ENCODE results near the gene SLX9. TPM values are rescaled to one million over a fixed set of nuclear protein-coding genes. Genes with fewer than 3 reads are reported as not detected.

The SLX9 gene
- total and polyA plus RNA-seq, 2 donors (not counting 1 experiment from before 2014, with no cell fraction given): 11.7 to 15.9 TPM

DNA sequence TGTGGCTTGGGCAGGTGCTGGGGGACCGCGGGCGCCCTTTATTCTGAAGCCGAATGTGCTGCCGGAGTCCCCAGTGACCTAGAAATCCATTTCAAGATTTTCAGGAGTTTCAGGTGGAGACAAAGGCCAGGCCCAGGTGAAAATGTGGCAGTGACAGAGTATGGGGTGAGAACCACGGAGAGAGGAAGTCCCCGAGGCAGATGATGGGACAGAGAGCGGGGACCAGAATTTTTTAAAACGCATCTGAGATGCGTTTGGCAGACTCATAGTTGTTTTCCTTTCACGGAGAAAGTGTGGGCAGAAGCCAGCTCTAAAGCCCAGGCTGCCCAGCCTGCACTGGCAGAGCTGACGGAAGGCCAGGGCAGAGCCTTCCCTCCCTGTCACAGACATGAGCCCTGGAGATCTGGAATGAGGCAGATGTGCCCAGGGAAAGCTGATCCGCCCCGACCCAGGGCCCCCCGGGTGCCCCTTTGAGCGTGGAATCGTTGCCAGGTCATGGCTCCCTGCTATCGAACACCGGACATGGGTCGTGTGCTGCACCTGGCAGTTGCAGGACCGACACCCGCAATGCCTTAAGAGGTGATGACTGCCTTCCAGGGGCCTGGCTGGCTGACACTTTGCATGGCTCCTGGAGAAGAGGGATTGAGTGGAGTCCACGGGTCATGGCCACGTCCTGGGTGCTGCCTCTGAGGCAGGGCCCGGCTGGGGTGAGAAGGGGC, 6.5 kb upstream of the SLX9 start:
- Mint-ChIP-seq H3K27me3 (no peaks in the 10 kb centered on the region), H3K27ac (no peak overlapping the region), H3K9me3 (ENCODE audit: insufficient read depth) (peaks cover 2% of the 10 kb centered on the region), H3K4me3 (peak overlapping the region; percentile 47), H3K4me1 (peaks cover 41% of the 10 kb centered on the region)
- WGBS (ENCODE audit: insufficient coverage): 51% methylated on average over 24 of the region's 25 CpGs
- Histone ChIP-seq H3K4me2 (replicated peaks; ENCODE audit: low read depth, low read length, poor library complexity, severe bottlenecking) (peak overlapping the region; percentile 98), H3K27ac (ENCODE audit: low read length in 2 of 2) (peak overlapping the region in 1 of 2 donors; percentile 61), H3K4me3 (ENCODE audit: control extremely low read depth in 1 of 5, extremely low read depth in 1 of 5, insufficient read depth in 1 of 5, low read depth in 2 of 5, low read length in 4 of 5) (peak overlapping the region in 4 of 5 experiments; percentile 22 to 75 (median 70)), H3K9ac (ENCODE audit: low read length) (peak overlapping the region; percentile 78), H3K79me2 (ENCODE audit: control insufficient read depth, insufficient read depth, low read length) (peaks cover 23% of the 10 kb centered on the region), H4K20me1 (ENCODE audit: control insufficient read depth, insufficient read depth, low read length, poor library complexity, severe bottlenecking) (peaks cover 13% of the 10 kb centered on the region), H2AFZ (ENCODE audit: insufficient read depth, low read depth, low read length, poor library complexity, severe bottlenecking) (peak overlapping the region; percentile 70), H3K4me1 (ENCODE audit: control insufficient read depth in 2 of 2, insufficient read depth in 2 of 2, low read length in 2 of 2) (peaks cover 34 to 46% of the 10 kb centered on the region in 2 donors), H3K27me3 (replicated peaks in 1 of 4; ENCODE audit: control extremely low read depth in 1 of 4, control insufficient read depth in 3 of 4, insufficient read depth in 4 of 4, low read length in 3 of 4) (no peaks in the 10 kb centered on the region), H3K9me3 (ENCODE audit: control extremely low read depth in 1 of 3, control insufficient read depth in 2 of 3, insufficient read depth in 1 of 3, low read length in 2 of 3) (peaks cover 0 to 12% (median 0%) of the 10 kb centered on the region in 3 donors), H3K36me3 (replicated peaks in 1 of 2; ENCODE audit: control extremely low read depth in 1 of 2, control insufficient read depth in 1 of 2, extremely low read depth in 1 of 2, insufficient read depth in 2 of 2, low read length in 1 of 2) (no peaks in the 10 kb centered on the region)
- ATAC-seq (ENCODE audit: low read depth): no peak
- ChIA-PET CTCF (interaction anchor here (0.8 to 10.6 kb wide), 12 partner anchors 13 to 219 kb away, joined by 3 to 204 read pairs (median 6); partner anchors contain the start of genes ITGB2 and UBE2G2), POLR2A (interaction anchor here (1.5 kb wide), 1 partner anchor 59 kb away, joined by 6 read pairs; the partner anchor contains the start of gene PTTG1IP)
- TF ChIP-seq, protein P1, sequence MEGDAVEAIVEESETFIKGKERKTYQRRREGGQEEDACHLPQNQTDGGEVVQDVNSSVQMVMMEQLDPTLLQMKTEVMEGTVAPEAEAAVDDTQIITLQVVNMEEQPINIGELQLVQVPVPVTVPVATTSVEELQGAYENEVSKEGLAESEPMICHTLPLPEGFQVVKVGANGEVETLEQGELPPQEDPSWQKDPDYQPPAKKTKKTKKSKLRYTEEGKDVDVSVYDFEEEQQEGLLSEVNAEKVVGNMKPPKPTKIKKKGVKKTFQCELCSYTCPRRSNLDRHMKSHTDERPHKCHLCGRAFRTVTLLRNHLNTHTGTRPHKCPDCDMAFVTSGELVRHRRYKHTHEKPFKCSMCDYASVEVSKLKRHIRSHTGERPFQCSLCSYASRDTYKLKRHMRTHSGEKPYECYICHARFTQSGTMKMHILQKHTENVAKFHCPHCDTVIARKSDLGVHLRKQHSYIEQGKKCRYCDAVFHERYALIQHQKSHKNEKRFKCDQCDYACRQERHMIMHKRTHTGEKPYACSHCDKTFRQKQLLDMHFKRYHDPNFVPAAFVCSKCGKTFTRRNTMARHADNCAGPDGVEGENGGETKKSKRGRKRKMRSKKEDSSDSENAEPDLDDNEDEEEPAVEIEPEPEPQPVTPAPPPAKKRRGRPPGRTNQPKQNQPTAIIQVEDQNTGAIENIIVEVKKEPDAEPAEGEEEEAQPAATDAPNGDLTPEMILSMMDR (IDR thresholded peaks at IDR 0.05): no peak
- TF ChIP-seq EZH2 (IDR thresholded peaks at IDR 0.05; ENCODE audit: borderline replicate concordance, insufficient read depth, low read depth, low read length, poor library complexity, severe bottlenecking): no peak
- intact Hi-C loops (cut with micrococcal nuclease): loop anchor here (5.0 kb wide), 2 partner anchors 116 to 421 kb away; partner anchors contain the start of gene SUMO3
- DNase-seq: no peak

DNA sequence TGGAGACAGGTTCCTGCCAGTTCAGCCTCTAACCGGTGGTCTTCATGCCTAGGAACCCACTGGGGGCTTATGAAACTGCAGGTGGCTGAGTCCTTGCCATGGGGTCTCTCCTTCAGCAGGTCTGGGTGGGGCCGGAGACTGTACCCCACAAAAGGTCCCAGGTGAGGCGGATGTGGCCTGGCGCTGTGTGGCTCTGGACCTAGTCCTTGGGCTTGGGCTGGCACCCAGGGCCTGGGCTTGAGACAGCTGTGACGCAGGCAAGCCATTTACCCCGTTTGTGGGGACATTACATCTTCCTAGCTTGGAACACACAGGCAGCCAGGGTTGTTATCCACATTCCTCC, 5.9 kb upstream of the SLX9 start:
- Histone ChIP-seq H3K27ac (ENCODE audit: low read length in 2 of 2) (no peak overlapping the region), H3K4me1 (ENCODE audit: control insufficient read depth in 2 of 2, insufficient read depth in 2 of 2, low read length in 2 of 2) (peaks cover 31 to 43% of the 10 kb centered on the region in 2 donors), H3K27me3 (replicated peaks in 1 of 4; ENCODE audit: control extremely low read depth in 1 of 4, control insufficient read depth in 3 of 4, insufficient read depth in 4 of 4, low read length in 3 of 4) (no peaks in the 10 kb centered on the region), H4K20me1 (ENCODE audit: control insufficient read depth, insufficient read depth, low read length, poor library complexity, severe bottlenecking) (peaks cover 13% of the 10 kb centered on the region), H2AFZ (ENCODE audit: insufficient read depth, low read depth, low read length, poor library complexity, severe bottlenecking) (no peak overlapping the region), H3K9me3 (ENCODE audit: control extremely low read depth in 1 of 3, control insufficient read depth in 2 of 3, insufficient read depth in 1 of 3, low read length in 2 of 3) (peaks cover 0 to 12% (median 0%) of the 10 kb centered on the region in 3 donors), H3K9ac (ENCODE audit: low read length) (no peak overlapping the region), H3K79me2 (ENCODE audit: control insufficient read depth, insufficient read depth, low read length) (peaks cover 23% of the 10 kb centered on the region), H3K36me3 (replicated peaks in 1 of 2; ENCODE audit: control extremely low read depth in 1 of 2, control insufficient read depth in 1 of 2, extremely low read depth in 1 of 2, insufficient read depth in 2 of 2, low read length in 1 of 2) (no peaks in the 10 kb centered on the region), H3K4me2 (replicated peaks; ENCODE audit: low read depth, low read length, poor library complexity, severe bottlenecking) (peak overlapping the region; percentile 98), H3K4me3 (ENCODE audit: control extremely low read depth in 1 of 5, extremely low read depth in 1 of 5, insufficient read depth in 1 of 5, low read depth in 2 of 5, low read length in 4 of 5) (no peak overlapping the region)
- Mint-ChIP-seq H3K4me1 (peaks cover 38% of the 10 kb centered on the region), H3K4me3 (no peak overlapping the region), H3K9me3 (ENCODE audit: insufficient read depth) (peaks cover 2% of the 10 kb centered on the region), H3K27ac (no peak overlapping the region), H3K27me3 (no peaks in the 10 kb centered on the region)
- intact Hi-C loops (cut with micrococcal nuclease): loop anchor here (5.0 kb wide), 2 partner anchors 117 to 422 kb away; partner anchors contain the start of gene SUMO3
- POLR2A ChIA-PET: interaction anchor here (0.6 to 1.5 kb wide), 2 partner anchors 50 to 60 kb away, joined by 6 to 10 read pairs; partner anchors contain the start of gene PTTG1IP
- WGBS (ENCODE audit: insufficient coverage): 93% methylated on average over 6 of the region's 6 CpGs
- TF ChIP-seq, protein P1 (IDR thresholded peaks at IDR 0.05): no peak
- TF ChIP-seq EZH2 (IDR thresholded peaks at IDR 0.05; ENCODE audit: borderline replicate concordance, insufficient read depth, low read depth, low read length, poor library complexity, severe bottlenecking): no peak
- CTCF ChIA-PET: interaction anchor here (0.9 to 10.6 kb wide), 8 partner anchors 9 to 141 kb away, joined by 3 to 204 read pairs (median 10); partner anchors contain the start of gene UBE2G2
- ATAC-seq (ENCODE audit: low read depth) (no peak), DNase-seq (no peak)
